Smooth muscle cell (in vitro differentiated cells): ENCODE measurements around the gene ITGAD. TPM values are rescaled to one million over a fixed set of nuclear protein-coding genes. Genes with fewer than 3 reads are reported as not detected.

ENCODE experiments used
- DNase-seq: peaks from one replicate; lab custom pipeline; 2025; ENCODE audit not compliant: unreplicated experiment; lab: John Stamatoyannopoulos, UW
- H2AFZ ChIP-seq: fragments of 200-600 bp; sonication (generic); 2 replicates; pipeline ENCODE4 v1.6.0; 2016; ENCODE audit warnings: antibody characterized with exemption, low read depth, mild to moderate bottlenecking
- H3F3A ChIP-seq: fragments of 200-600 bp; sonication (generic); 2 replicates; pipeline ENCODE4 v1.6.0; 2017; ENCODE audit warnings: antibody characterized with exemption, low read depth
- H3K27ac ChIP-seq: fragments of 200-600 bp; sonication (generic); 2 replicates; pipeline ENCODE4 v1.5.1; 2016; ENCODE audit warnings: low read depth, mild to moderate bottlenecking
- H3K27me3 ChIP-seq: fragments of 200-600 bp; sonication (generic); 2 replicates; pipeline ENCODE4 v1.6.1; 2016; ENCODE audit warnings: low read depth, mild to moderate bottlenecking
- H3K36me3 ChIP-seq: fragments of 200-600 bp; sonication (generic); 2 replicates; pipeline ENCODE4 v1.5.1; 2016; ENCODE audit warnings: low read depth
- H3K4me1 ChIP-seq: fragments of 200-600 bp; sonication (generic); 2 replicates; pipeline ENCODE4 v1.5.1; 2016; ENCODE audit warnings: low read depth
- H3K4me2 ChIP-seq: fragments of 200-600 bp; sonication (generic); 2 replicates; pipeline ENCODE4 v1.6.0; 2016; ENCODE audit warnings: mild to moderate bottlenecking
- H3K4me3 ChIP-seq: fragments of 200-600 bp; sonication (generic); 2 replicates; pipeline ENCODE4 v1.5.1; 2016; ENCODE audit warnings: mild to moderate bottlenecking
- H3K79me2 ChIP-seq: fragments of 200-600 bp; sonication (generic); 2 replicates; pipeline ENCODE4 v1.6.0; 2016; ENCODE audit warnings: low read depth, mild to moderate bottlenecking
- H3K9ac ChIP-seq: fragments of 200-600 bp; sonication (generic); 2 replicates; pipeline ENCODE4 v1.6.0; 2016; ENCODE audit warnings: low read depth
- H3K9me3 ChIP-seq: fragments of 200-600 bp; sonication (generic); replicated peaks from 2 replicates; pipeline ENCODE4 v1.5.1; 2016; ENCODE audit warnings: low read depth
- H4K20me1 ChIP-seq: fragments of 200-600 bp; sonication (generic); 2 replicates; pipeline ENCODE4 v1.6.0; 2016; ENCODE audit warnings: low read depth
- CTCF ChIP-seq: fragments of 200-600 bp; sonication (generic); IDR thresholded peaks from 2 replicates; pipeline ENCODE4 v1.5.1; 2017; ENCODE audit warnings: borderline replicate concordance, mild to moderate bottlenecking, antibody characterized with exemption; ENCODE audit not compliant: insufficient read depth, poor library complexity, severe bottlenecking
- whole genome bisulfite sequencing: methylation state at CpG from one replicate; pipeline ENCODE4 v1.1.7; 2016; ENCODE audit warnings: low lambda C conversion rate; 5-methylcytosine and 5-hydroxymethylcytosine counted together
- polyA plus RNA-seq: library from polyadenylated mRNA; unstranded; fragments of >200 nt; fragmentation: Nextera tagmentation; extraction: Ambion mirVana; gene quantifications from 2 replicates; pipeline ENCODE4 v1.2.1, GENCODE V29; 2016
- total RNA-seq: library from RNA; depleted of rRNA; stranded (reverse); fragments of >200 nt; gene quantifications from 2 replicates; pipeline ENCODE4 v1.2.3, GENCODE V29; 2014

The ITGAD gene
- total and polyA plus RNA-seq, 2 experiments from 2014 or later: not detected

DNA sequence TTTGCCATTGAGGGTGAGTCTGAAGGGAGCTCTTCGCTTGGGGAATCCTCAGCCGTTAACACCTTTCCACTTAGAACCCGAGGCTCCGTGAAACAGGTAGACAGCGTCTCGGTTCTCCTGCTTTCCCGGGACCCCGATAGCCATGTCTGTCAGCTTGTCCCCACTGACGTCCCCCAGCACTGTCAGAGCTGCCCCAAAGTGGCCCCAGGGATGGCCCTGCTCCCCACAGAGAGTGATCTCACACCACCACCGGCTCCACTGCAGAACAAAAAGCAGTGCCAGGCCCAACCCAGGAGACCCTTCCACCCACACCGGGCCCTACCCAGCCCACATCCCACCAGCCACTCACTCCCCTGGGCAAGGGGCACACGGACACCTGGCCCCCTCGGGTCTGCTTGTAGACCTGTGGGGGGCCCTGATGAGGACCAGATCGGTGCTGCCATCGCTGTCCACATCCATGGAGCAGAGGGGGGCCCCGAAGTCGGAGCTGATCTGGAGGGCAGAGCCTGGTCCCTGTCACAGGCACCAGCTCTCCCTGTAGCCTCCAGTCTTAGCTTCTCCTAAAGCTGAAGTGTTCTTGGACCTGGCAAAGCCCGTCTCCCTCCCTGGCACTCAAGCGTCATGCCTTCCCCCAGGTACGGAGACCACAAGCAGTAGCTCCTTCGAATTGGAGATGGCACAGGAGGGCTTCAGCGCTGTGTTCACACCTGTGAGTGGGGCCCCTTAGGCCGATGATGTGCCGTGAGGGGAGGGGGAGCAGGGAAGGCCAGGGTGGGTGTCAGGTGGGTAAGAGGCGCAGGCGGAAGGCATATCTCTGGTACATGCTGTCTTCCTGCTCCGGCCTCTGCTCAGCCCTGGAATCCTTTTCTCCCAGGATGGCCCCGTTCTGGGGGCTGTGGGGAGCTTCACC, 31.7 kb upstream of the ITGAD start:
- H3K27me3 ChIP-seq: no peaks in the 10 kb centered on the region
- no peaks in the 10 kb centered on the region for H3K79me2 ChIP-seq
- H3K4me1 ChIP-seq: no peaks in the 10 kb centered on the region
- H2AFZ ChIP-seq: no peak overlapping the region
- 91% methylated on average over 28 of the region's 28 CpGs for WGBS
- no peak overlapping the region for H3K27ac ChIP-seq
- DNase-seq: no peak
- H3K36me3 ChIP-seq: no peaks in the 10 kb centered on the region
- H3F3A ChIP-seq: no peaks in the 10 kb centered on the region
- H3K4me3 ChIP-seq: no peak overlapping the region
- no peak overlapping the region for H3K4me2 ChIP-seq
- no peaks in the 10 kb centered on the region for H3K9me3 ChIP-seq
- H3K9ac ChIP-seq: no peak overlapping the region
- TF ChIP-seq CTCF: no peak
- no peaks in the 10 kb centered on the region for H4K20me1 ChIP-seq

DNA sequence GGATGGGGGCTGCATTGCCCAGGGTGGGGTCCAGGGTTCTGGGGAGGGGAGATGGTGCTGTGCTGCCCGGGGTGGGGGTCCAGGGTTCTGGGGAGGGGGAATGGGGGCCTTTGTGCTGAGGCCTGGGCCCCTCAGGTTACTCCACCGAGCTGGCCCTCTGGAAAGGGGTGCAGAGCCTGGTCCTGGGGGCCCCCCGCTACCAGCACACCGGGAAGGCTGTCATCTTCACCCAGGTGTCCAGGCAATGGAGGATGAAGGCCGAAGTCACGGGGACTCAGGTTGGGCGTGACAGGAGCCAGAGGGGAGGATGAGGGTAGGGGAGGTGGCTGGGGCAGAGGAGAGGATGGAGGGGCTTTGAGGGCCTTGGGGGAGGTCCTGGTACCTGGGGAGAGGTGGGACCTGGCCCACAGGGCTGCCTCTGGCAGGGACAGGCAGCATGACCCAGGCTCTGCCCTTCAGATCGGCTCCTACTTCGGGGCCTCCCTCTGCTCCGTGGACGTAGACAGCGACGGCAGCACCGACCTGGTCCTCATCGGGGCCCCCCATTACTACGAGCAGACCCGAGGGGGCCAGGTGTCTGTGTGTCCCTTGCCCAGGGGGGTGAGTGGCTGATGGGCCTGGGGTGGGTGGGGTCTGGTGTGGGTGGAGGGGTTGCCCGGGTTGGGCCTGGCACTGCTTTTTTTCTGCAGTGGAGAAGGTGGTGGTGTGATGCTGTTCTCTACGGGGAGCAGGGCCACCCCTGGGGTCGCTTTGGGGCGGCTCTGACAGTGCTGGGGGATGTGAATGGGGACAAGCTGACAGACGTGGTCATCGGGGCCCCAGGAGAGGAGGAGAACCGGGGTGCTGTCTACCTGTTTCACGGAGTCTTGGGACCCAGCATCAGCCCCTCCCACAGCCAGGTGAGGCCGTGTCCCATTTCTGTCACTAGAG, 30.4 kb upstream of the ITGAD start:
- Histone ChIP-seq H3K4me2 (no peak overlapping the region), H3K9ac (no peak overlapping the region), H3K4me1 (no peaks in the 10 kb centered on the region), H3K27me3 (no peaks in the 10 kb centered on the region), H3K79me2 (no peaks in the 10 kb centered on the region), H3K27ac (no peak overlapping the region), H3K36me3 (no peaks in the 10 kb centered on the region), H3K9me3 (no peaks in the 10 kb centered on the region), H3K4me3 (no peak overlapping the region), H2AFZ (no peak overlapping the region), H4K20me1 (no peaks in the 10 kb centered on the region), H3F3A (no peaks in the 10 kb centered on the region)
- TF ChIP-seq CTCF: no peak
- no peak for DNase-seq
- 87% methylated on average over 11 of the region's 26 CpGs for WGBS

- no peak for DNase-seq
- Histone ChIP-seq H4K20me1 (no peaks in the 10 kb centered on the region), H3K9me3 (no peaks in the 10 kb centered on the region), H3K79me2 (no peaks in the 10 kb centered on the region), H3K27me3 (no peaks in the 10 kb centered on the region), H3K4me1 (no peaks in the 10 kb centered on the region), H3K27ac (no peak overlapping the region), H2AFZ (no peak overlapping the region), H3K36me3 (no peaks in the 10 kb centered on the region), H3K9ac (no peak overlapping the region), H3F3A (no peaks in the 10 kb centered on the region), H3K4me2 (no peak overlapping the region), H3K4me3 (no peak overlapping the region)
- WGBS: 93% methylated on average over 8 of the region's 8 CpGs
- TF ChIP-seq CTCF: no peak
These were observed 29.4 kb upstream of the ITGAD start for GRCh38 chr16:31363721-31364120.
